Endothelial cell of umbilical vein (primary cell): Measurements from ENCODE around the gene EFCC1. TPM values are rescaled to one million over a fixed set of nuclear protein-coding genes. Genes with fewer than 3 reads are reported as not detected.

Experiments used
- BruUV-seq: library from RNA; stranded (reverse); fragments of 400-500 nt; replicated peaks from 2 replicates; lab custom pipeline; 2021; lab: Mats Ljungman, UMichigan
- CTCF ChIA-PET: fragments of 300-600, 350-600 bp; sonication (Branson Sonifier 250); formaldehyde crosslinking; loops from one replicate; lab custom pipeline; 2021; ENCODE audit warnings: antibody characterized with exemption, inconsistent platforms; lab: Charles Lee
- POLR2A ChIA-PET: fragments of 300-600, 350-600 bp; sonication (Branson Sonifier 250); formaldehyde crosslinking; loops from one replicate; lab custom pipeline; 2021; ENCODE audit warnings: antibody characterized with exemption, inconsistent platforms; lab: Charles Lee
- DNase-seq: peaks from one replicate; pipeline ENCODE4 v3.0.0-alpha.2; 2011; ENCODE audit warnings: low read depth, low spot score
- FAIRE-seq: peaks from 2 replicates; lab custom pipeline; 2011; peaks lifted over from hg19 to GRCh38; lab: Jason Lieb, UNC
- H2AFZ ChIP-seq: 2 replicates; pipeline ENCODE4 v1.6.0; 2012; ENCODE audit warnings: low read depth, low read length, control low read depth, inconsistent platforms
- H3K27ac ChIP-seq: 2 replicates; pipeline ENCODE4 v1.5.1; 2011; ENCODE audit warnings: low read depth, mild to moderate bottlenecking, control low read depth, low read length, moderate library complexity; ENCODE audit not compliant: insufficient read depth
- H3K27me3 ChIP-seq, 2 experiments: 2 replicates each; pipeline versions ENCODE4 v1.6.0 to v1.6.1; 2011; ENCODE audit warnings: low read length in 2 of 2, mixed read lengths in 1 of 2; ENCODE audit not compliant: control insufficient read depth in 2 of 2, insufficient read depth in 2 of 2
- H3K36me3 ChIP-seq, 2 experiments: 2 replicates in 1 of 2; 3 replicates in 1 of 2; pipeline ENCODE4 v1.5.1; 2011; ENCODE audit warnings: low read length in 2 of 2, mild to moderate bottlenecking in 1 of 2, moderate library complexity in 1 of 2; ENCODE audit not compliant: control insufficient read depth in 2 of 2, insufficient read depth in 2 of 2; ENCODE audit errors: extremely low read depth in 1 of 2
- H3K4me1 ChIP-seq: 3 replicates; pipeline ENCODE4 v1.5.1; 2011; ENCODE audit warnings: mild to moderate bottlenecking, low read length; ENCODE audit not compliant: control insufficient read depth, insufficient read depth; ENCODE audit errors: extremely low read depth
- H3K4me2 ChIP-seq: 2 replicates; pipeline ENCODE4 v1.6.1; 2011; ENCODE audit warnings: low read length, control low read depth, mixed read lengths; ENCODE audit not compliant: insufficient read depth
- H3K4me3 ChIP-seq, 3 experiments: fragments of 200-600 bp in 1 of 3; sonication (generic), shearing (Covaris generic) in 1 of 3; replicated peaks in 1 of 3; 2 replicates each; pipeline ENCODE4 v1.5.1; 2011 to 2016; ENCODE audit warnings: control low read depth in 3 of 3, low read length in 3 of 3, mild to moderate bottlenecking in 2 of 3, inconsistent platforms in 1 of 3, low read depth in 1 of 3, moderate library complexity in 1 of 3; ENCODE audit not compliant: insufficient read depth in 1 of 3
- H3K79me2 ChIP-seq: 2 replicates; pipeline ENCODE4 v1.6.0; 2012; ENCODE audit warnings: low read length, inconsistent platforms; ENCODE audit not compliant: control insufficient read depth, insufficient read depth
- H3K9ac ChIP-seq: replicated peaks from 2 replicates; pipeline ENCODE3; 2011; ENCODE audit warnings: low read length, control low read depth; ENCODE audit not compliant: insufficient read depth; ENCODE audit errors: extremely low read depth
- H3K9me1 ChIP-seq: replicated peaks from 3 replicates; pipeline ENCODE4 v1.6.0; 2011; ENCODE audit warnings: mild to moderate bottlenecking, low read length; ENCODE audit not compliant: control insufficient read depth, insufficient read depth; ENCODE audit errors: extremely low read depth
- H3K9me3 ChIP-seq: replicated peaks from 2 replicates; pipeline ENCODE4 v1.5.1; 2012; ENCODE audit warnings: low read length, inconsistent platforms; ENCODE audit not compliant: control insufficient read depth, insufficient read depth
- H4K20me1 ChIP-seq: replicated peaks from 2 replicates; pipeline ENCODE3; 2011; ENCODE audit warnings: mild to moderate bottlenecking, low read length; ENCODE audit not compliant: control insufficient read depth, insufficient read depth; ENCODE audit errors: extremely low read depth
- CTCF ChIP-seq, 2 donors: IDR thresholded peaks; 1 replicate in 1 of 2; 2 replicates in 1 of 2; pipeline ENCODE4 v1.5.1; 2011; ENCODE audit warnings: low read length in 2 of 2, mild to moderate bottlenecking in 2 of 2, moderate library complexity in 2 of 2, control low read depth in 1 of 2, inconsistent platforms in 1 of 2, low read depth in 1 of 2; ENCODE audit not compliant: insufficient read depth in 1 of 2; ENCODE audit errors: extremely low read depth in 1 of 2
- EZH2 ChIP-seq: IDR thresholded peaks from 2 replicates; pipeline ENCODE4 v1.6.1; 2012; ENCODE audit warnings: borderline replicate concordance, low read depth, mild to moderate bottlenecking, moderate library complexity, low read length, inconsistent platforms; ENCODE audit not compliant: severe bottlenecking
- FOS ChIP-seq: IDR thresholded peaks from 2 replicates; pipeline ENCODE4 v1.6.1; 2011; ENCODE audit warnings: mild to moderate bottlenecking, low read length, moderate library complexity, borderline replicate concordance; ENCODE audit not compliant: insufficient read depth
- GATA2 ChIP-seq: IDR thresholded peaks from 2 replicates; pipeline ENCODE4 v1.7.0; 2011; ENCODE audit warnings: low read depth, mild to moderate bottlenecking, moderate library complexity, mixed read lengths, low read length; ENCODE audit not compliant: insufficient read length, insufficient read depth
- JUN ChIP-seq: IDR thresholded peaks from 2 replicates; pipeline ENCODE4 v1.6.1; 2011; ENCODE audit warnings: borderline replicate concordance, low read depth; ENCODE audit not compliant: insufficient read length, insufficient read depth
- MYC ChIP-seq: IDR thresholded peaks from one replicate; pipeline ENCODE4 v1.6.1; 2011; ENCODE audit warnings: mild to moderate bottlenecking, low read depth, low read length
- dilution Hi-C: fragments of 300-500 bp; cut with MboI; formaldehyde crosslinking; loops from one replicate; pipeline ENCODE4 v1.15.0; 2019; ENCODE audit warnings: low sequenced_read_pairs; ENCODE audit not compliant: extremely low pct_ligation_motif_present
- intact Hi-C: fragments of 100-400 bp; cut with micrococcal nuclease; formaldehyde crosslinking; loops from one replicate; pipeline ENCODE4 v1.10.0; 2022
- polyA plus RNA-seq, 4 experiments: library from polyadenylated mRNA; depleted of rRNA in 3 of 4; stranded (reverse) in 3 of 4; unstranded in 1 of 4; fragments of >200 nt; gene quantifications; 2 replicates each; pipeline versions ENCODE4 v1.2.1 to v1.2.3, GENCODE V29; 2011 to 2012; ENCODE audit warnings: missing spikeins in 1 of 4
- total RNA-seq: library from RNA; stranded (reverse); gene quantifications from 2 replicates; pipeline ENCODE4 v1.2.3, GENCODE V29; 2021
- TF ChIP-seq, protein P1 (sequence below): IDR thresholded peaks from 2 replicates; pipeline ENCODE4 v1.6.1; 2011; ENCODE audit not compliant: insufficient read depth, insufficient read length

Gene EFCC1
- total and polyA plus RNA-seq, 2 donors (not counting 3 experiments of a cell fraction or from before 2014, with no cell fraction given): 0.73 to 1.3 TPM

- POLR2A ChIA-PET: no interaction called here
- TF ChIP-seq, protein P1, sequence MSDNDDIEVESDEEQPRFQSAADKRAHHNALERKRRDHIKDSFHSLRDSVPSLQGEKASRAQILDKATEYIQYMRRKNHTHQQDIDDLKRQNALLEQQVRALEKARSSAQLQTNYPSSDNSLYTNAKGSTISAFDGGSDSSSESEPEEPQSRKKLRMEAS: no peak
- TF ChIP-seq CTCF (IDR thresholded peaks at IDR 0.05; ENCODE audit: extremely low read depth in 1 of 2, insufficient read depth in 1 of 2, low read depth in 1 of 2, low read length in 2 of 2) (no peak), FOS (no peak), MYC (no peak), EZH2 (no peak), JUN (no peak), GATA2 (no peak)
- DNase-seq (no peak), FAIRE-seq (no peak)
- intact Hi-C loops (no loop called here), dilution Hi-C loops (no loop called here)
- no peaks in the 10 kb centered on the region for H3K27me3 ChIP-seq
- no peaks in the 10 kb centered on the region for H3K36me3 ChIP-seq
- no peaks in the 10 kb centered on the region for H3K79me2 ChIP-seq
- no peak overlapping the region for H3K4me2 ChIP-seq
- H3K9me1 ChIP-seq: no peaks in the 10 kb centered on the region
- H3K9ac ChIP-seq: no peak overlapping the region
- no peak overlapping the region for H2AFZ ChIP-seq
- H3K4me3 ChIP-seq: no peak overlapping the region
- H3K4me1 ChIP-seq: no peaks in the 10 kb centered on the region
- H3K27ac ChIP-seq: no peak overlapping the region
- CTCF ChIA-PET: interaction anchor here (1.6 kb wide), 1 partner anchor 14 kb away, joined by 7 read pairs; no protein-coding TSS in a partner anchor
- no peaks in the 10 kb centered on the region for H3K9me3 ChIP-seq
- no peaks in the 10 kb centered on the region for H4K20me1 ChIP-seq
- BruUV-seq: no TSS peak
These were observed 38.4 kb downstream of the EFCC1 start for GRCh38 chr3:129039271-129040038.
